ENCODE data around the gene PRDM11. TPM values are rescaled to one million over a fixed set of nuclear protein-coding genes. Genes with fewer than 3 reads are reported as not detected.
A peak's percentile ranks its signal among the peaks of the same experiment; 100 is the strongest.

Gene PRDM11
- total RNA-seq, 4 donors from 2014 or later, result 5.0 to 15.4 (median 9.5) TPM

DNA sequence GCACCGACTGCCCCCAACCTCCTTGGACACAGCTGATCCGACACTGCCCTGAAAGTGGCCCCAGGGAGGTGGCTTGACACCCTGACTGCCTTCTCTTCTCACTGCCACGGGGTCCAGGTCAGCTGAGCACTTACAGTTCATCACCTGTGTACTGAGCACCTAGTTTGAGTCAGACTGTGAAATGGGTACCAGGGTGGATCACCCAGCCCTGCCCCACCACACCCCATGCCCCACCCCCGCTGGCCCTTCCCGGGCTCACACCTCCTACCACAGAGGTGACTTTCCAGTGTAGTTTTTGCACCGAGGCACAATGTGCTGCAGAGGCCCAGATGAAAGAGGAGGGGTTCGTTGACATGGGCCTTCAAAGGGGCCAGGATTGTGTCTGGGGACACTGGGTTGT, 59.5 kb downstream of the PRDM11 start:
- in situ Hi-C loops (cut with MboI; ENCODE audit: low sequenced_read_pairs in 4 of 4), result no loop called here

DNA sequence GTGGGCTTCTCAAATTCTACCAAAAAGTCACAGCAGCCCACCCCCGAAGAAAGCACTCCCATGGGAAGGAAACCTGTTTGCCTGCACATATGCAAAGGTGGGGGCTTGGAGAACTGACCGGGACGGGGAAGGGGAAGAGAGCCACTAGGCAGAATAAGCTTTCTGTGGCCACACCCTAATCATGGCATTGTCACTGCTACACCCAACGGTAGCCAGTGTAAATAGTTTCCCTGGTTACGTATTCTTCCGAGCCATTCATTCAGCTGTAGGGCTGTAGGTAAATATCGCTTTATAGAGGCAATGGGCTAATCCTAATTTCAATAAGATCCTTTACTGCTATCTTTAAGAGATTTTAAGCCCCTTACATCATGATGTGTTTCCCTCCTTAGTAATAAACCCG, 61.7 kb downstream of the PRDM11 start:
- in situ Hi-C loops (cut with MboI; ENCODE audit: low sequenced_read_pairs in 4 of 4), result no loop called here
- peak overlapping the region in 3 of 4 donors; percentile 69 to 86 (median 81) for H3K27ac ChIP-seq
- no peak for ATAC-seq

More for the DNA sequence above, 59.5 kb downstream of the PRDM11 start:
- DNase-seq (no peak), ATAC-seq (no peak)
- TF ChIP-seq POLR2A (IDR thresholded peaks at IDR 0.05), result no peak
- TF ChIP-seq, protein P1, sequence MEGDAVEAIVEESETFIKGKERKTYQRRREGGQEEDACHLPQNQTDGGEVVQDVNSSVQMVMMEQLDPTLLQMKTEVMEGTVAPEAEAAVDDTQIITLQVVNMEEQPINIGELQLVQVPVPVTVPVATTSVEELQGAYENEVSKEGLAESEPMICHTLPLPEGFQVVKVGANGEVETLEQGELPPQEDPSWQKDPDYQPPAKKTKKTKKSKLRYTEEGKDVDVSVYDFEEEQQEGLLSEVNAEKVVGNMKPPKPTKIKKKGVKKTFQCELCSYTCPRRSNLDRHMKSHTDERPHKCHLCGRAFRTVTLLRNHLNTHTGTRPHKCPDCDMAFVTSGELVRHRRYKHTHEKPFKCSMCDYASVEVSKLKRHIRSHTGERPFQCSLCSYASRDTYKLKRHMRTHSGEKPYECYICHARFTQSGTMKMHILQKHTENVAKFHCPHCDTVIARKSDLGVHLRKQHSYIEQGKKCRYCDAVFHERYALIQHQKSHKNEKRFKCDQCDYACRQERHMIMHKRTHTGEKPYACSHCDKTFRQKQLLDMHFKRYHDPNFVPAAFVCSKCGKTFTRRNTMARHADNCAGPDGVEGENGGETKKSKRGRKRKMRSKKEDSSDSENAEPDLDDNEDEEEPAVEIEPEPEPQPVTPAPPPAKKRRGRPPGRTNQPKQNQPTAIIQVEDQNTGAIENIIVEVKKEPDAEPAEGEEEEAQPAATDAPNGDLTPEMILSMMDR (IDR thresholded peaks at IDR 0.05 in 4 of 5, conservative IDR thresholded peaks at IDR 0.05 in 1 of 5), result no peak
- intact Hi-C loops (cut with DNase I; ENCODE audit: low total_unique reads), result no loop called here
- Histone ChIP-seq H3K4me1 (peaks cover 19 to 26% of the 10 kb centered on the region in 2 donors), H3K4me3 (no peak overlapping the region), H3K9me3 (no peaks in the 10 kb centered on the region), H3K27me3 (no peaks in the 10 kb centered on the region), H3K27ac (no peak overlapping the region), H3K36me3 (no peaks in the 10 kb centered on the region)

GRCh38 chr11:45209000-45209879, 62.8 kb downstream of the PRDM11 start:
- no peak for DNase-seq
- in situ Hi-C loops (cut with MboI; ENCODE audit: low sequenced_read_pairs in 4 of 4), result no loop called here
- Histone ChIP-seq H3K27me3 (no peaks in the 10 kb centered on the region), H3K9me3 (no peaks in the 10 kb centered on the region), H3K36me3 (no peaks in the 10 kb centered on the region), H3K4me3 (peak overlapping the region in 3 of 4 donors; percentile 30 to 52 (median 36)), H3K4me1 (peaks cover 25 to 49% of the 10 kb centered on the region in 2 donors), H3K27ac (peak overlapping the region; percentile 53 to 86 (median 75))
- ATAC-seq, result peak in 1 of 2 donors; percentile 1
- intact Hi-C loops (cut with DNase I; ENCODE audit: low total_unique reads), result no loop called here
- no peak for TF ChIP-seq POLR2A (IDR thresholded peaks at IDR 0.05)
- TF ChIP-seq, protein P1 (IDR thresholded peaks at IDR 0.05 in 4 of 5, conservative IDR thresholded peaks at IDR 0.05 in 1 of 5), result no peak

More for the DNA sequence above, 61.7 kb downstream of the PRDM11 start:
- Histone ChIP-seq H3K9me3 (no peaks in the 10 kb centered on the region), H3K36me3 (no peaks in the 10 kb centered on the region), H3K4me3 (no peak overlapping the region), H3K27me3 (no peaks in the 10 kb centered on the region), H3K4me1 (peaks cover 20 to 38% of the 10 kb centered on the region in 2 donors)
- intact Hi-C loops (cut with DNase I; ENCODE audit: low total_unique reads), result no loop called here
- DNase-seq, result no peak
- no peak for TF ChIP-seq POLR2A (IDR thresholded peaks at IDR 0.05)
- TF ChIP-seq, protein P1 (IDR thresholded peaks at IDR 0.05 in 4 of 5, conservative IDR thresholded peaks at IDR 0.05 in 1 of 5), result no peak

- DNase-seq (peak; percentile 79 to 80), ATAC-seq (peak; percentile 86 to 87)
- Histone ChIP-seq H3K27ac (peak overlapping the region; percentile 53 to 86 (median 75)), H3K4me1 (peaks cover 27 to 55% of the 10 kb centered on the region in 2 donors), H3K4me3 (peak overlapping the region; percentile 23 to 52 (median 33)), H3K27me3 (no peaks in the 10 kb centered on the region), H3K9me3 (no peaks in the 10 kb centered on the region), H3K36me3 (no peaks in the 10 kb centered on the region)
- intact Hi-C loops (cut with DNase I; ENCODE audit: low total_unique reads), result loop anchor here (2.0 kb wide), 1 partner anchor 29 kb away; no protein-coding TSS in a partner anchor
- TF ChIP-seq, protein P1 (IDR thresholded peaks at IDR 0.05 in 4 of 5, conservative IDR thresholded peaks at IDR 0.05 in 1 of 5), result peak in 1 of 5 experiments; percentile 17
- TF ChIP-seq POLR2A (IDR thresholded peaks at IDR 0.05), result no peak
- in situ Hi-C loops (cut with MboI; ENCODE audit: low sequenced_read_pairs in 4 of 4), result no loop called here
These were observed 63.7 kb downstream of the PRDM11 start for GRCh38 chr11:45209891-45210699.

Measured in gastrocnemius medialis (tissue), 4 donors.